Neural cell (in vitro differentiated cells): ENCODE results near the gene GSG1L. TPM values are rescaled to one million over a fixed set of nuclear protein-coding genes. Genes with fewer than 3 reads are reported as not detected.

Source experiments
- H2AFZ ChIP-seq: fragments of 200-600, 300-800 bp; sonication (generic), shearing (Covaris generic); 2 replicates; pipeline ENCODE4 v1.6.0; 2014; ENCODE audit warnings: low read depth, mild to moderate bottlenecking, antibody characterized with exemption, low read length, moderate library complexity
- H3F3A ChIP-seq: fragments of 200-600 bp; shearing (Covaris generic); 2 replicates; pipeline ENCODE4 v1.6.1; 2016; ENCODE audit warnings: mild to moderate bottlenecking, moderate library complexity, mixed read lengths, antibody characterized with exemption, low read length; ENCODE audit not compliant: insufficient read depth, poor library complexity, severe bottlenecking
- H3K27ac ChIP-seq: fragments of 200-600, 300-800 bp; sonication (generic), shearing (Covaris generic); 2 replicates; pipeline ENCODE4 v1.5.1; 2014; ENCODE audit warnings: mild to moderate bottlenecking, low read length, moderate library complexity
- H3K27me3 ChIP-seq: fragments of 300-800, 200-600 bp; sonication (generic), shearing (Covaris generic); 2 replicates; pipeline ENCODE4 v1.6.0; 2014; ENCODE audit warnings: mild to moderate bottlenecking, low read depth, low read length, moderate library complexity; ENCODE audit not compliant: insufficient read depth
- H3K36me3 ChIP-seq: fragments of 300-800, 200-600 bp; sonication (generic), shearing (Covaris generic); 2 replicates; pipeline ENCODE4 v1.5.1; 2014; ENCODE audit warnings: mild to moderate bottlenecking, antibody characterized with exemption, low read length, moderate library complexity; ENCODE audit not compliant: insufficient read depth
- H3K4me2 ChIP-seq: fragments of 300-800, 200-600 bp; sonication (generic), shearing (Covaris generic); 2 replicates; pipeline ENCODE4 v1.6.0; 2014; ENCODE audit warnings: mild to moderate bottlenecking, low read length
- H3K4me3 ChIP-seq: fragments of 300-800, 200-600 bp; sonication (generic), shearing (Covaris generic); 2 replicates; pipeline ENCODE4 v1.5.1; 2014; ENCODE audit warnings: mild to moderate bottlenecking, low read length, moderate library complexity
- H3K79me2 ChIP-seq: fragments of 200-600 bp; shearing (Covaris generic); replicated peaks from 2 replicates; pipeline ENCODE4 v1.6.0; 2014; ENCODE audit warnings: mild to moderate bottlenecking, low read length, moderate library complexity; ENCODE audit not compliant: insufficient read depth
- H3K9ac ChIP-seq: fragments of 300-800, 200-600 bp; sonication (generic), shearing (Covaris generic); 2 replicates; pipeline ENCODE4 v1.6.1; 2016; ENCODE audit warnings: mild to moderate bottlenecking, low read length, mixed read lengths
- H3K9me2 ChIP-seq: fragments of 200-600 bp; shearing (Covaris generic); 2 replicates; pipeline ENCODE4 v1.6.1; 2016; ENCODE audit warnings: mild to moderate bottlenecking, low read length, mixed read lengths; ENCODE audit not compliant: insufficient read depth
- H3K9me3 ChIP-seq: fragments of 200-600, 300-800 bp; sonication (generic), shearing (Covaris generic); 2 replicates; pipeline ENCODE4 v1.6.1; 2016; ENCODE audit warnings: mild to moderate bottlenecking, mixed run types, low read length, moderate library complexity, mixed read lengths
- H4K20me1 ChIP-seq: fragments of 200-600 bp; shearing (Covaris generic); 2 replicates; pipeline ENCODE4 v1.6.1; 2016; ENCODE audit warnings: mild to moderate bottlenecking, mixed run types; ENCODE audit not compliant: insufficient read depth
- CTCF ChIP-seq: fragments of 450-650 bp; IDR thresholded peaks from 2 replicates; pipeline ENCODE4 v1.5.1; 2014; ENCODE audit warnings: antibody characterized with exemption, mild to moderate bottlenecking, moderate library complexity; ENCODE audit not compliant: poor library complexity, severe bottlenecking
- EP300 ChIP-seq: fragments of 450-650 bp; conservative IDR thresholded peaks from 2 replicates; pipeline ENCODE4 v1.6.1; 2014; ENCODE audit warnings: antibody characterized with exemption, mild to moderate bottlenecking, moderate library complexity; ENCODE audit not compliant: poor library complexity, severe bottlenecking
- EZH2 ChIP-seq: fragments of 200-600, 300-800 bp; shearing (Covaris generic), sonication (generic); IDR thresholded peaks from 2 replicates; pipeline ENCODE4 v1.6.1; 2014; ENCODE audit warnings: antibody characterized with exemption, low read length, borderline replicate concordance, mild to moderate bottlenecking; ENCODE audit not compliant: insufficient read depth, poor library complexity, severe bottlenecking
- MXI1 ChIP-seq: fragments of 450-650 bp; conservative IDR thresholded peaks from 2 replicates; pipeline ENCODE4 v1.6.1; 2014; ENCODE audit warnings: antibody characterized with exemption, mild to moderate bottlenecking; ENCODE audit not compliant: poor library complexity, severe bottlenecking
- POLR2AphosphoS5 ChIP-seq: IDR thresholded peaks from 2 replicates; pipeline ENCODE4 v1.6.1; 2012
- RAD21 ChIP-seq: fragments of 450-650 bp; conservative IDR thresholded peaks from 2 replicates; pipeline ENCODE4 v1.6.1; 2014; ENCODE audit warnings: antibody characterized with exemption, mild to moderate bottlenecking, moderate library complexity
- REST ChIP-seq: IDR thresholded peaks from 2 replicates; pipeline ENCODE4 v1.6.1; 2012; ENCODE audit warnings: borderline replicate concordance
- SMC3 ChIP-seq: fragments of 450-650 bp; conservative IDR thresholded peaks from 2 replicates; pipeline ENCODE4 v1.6.1; 2014; ENCODE audit warnings: antibody characterized with exemption, mild to moderate bottlenecking, moderate library complexity; ENCODE audit not compliant: poor library complexity
- TAF1 ChIP-seq: IDR thresholded peaks from 2 replicates; pipeline ENCODE4 v1.6.1; 2012; ENCODE audit warnings: low read depth
- polyA plus RNA-seq: library from polyadenylated mRNA; depleted of rRNA; stranded (reverse); fragments of >200 nt; gene quantifications from 2 replicates; pipeline ENCODE4 v1.2.3, GENCODE V29; 2014

Gene GSG1L
- polyA plus RNA-seq, 1 donor from 2014 or later = 0.85 TPM

- H3K9ac ChIP-seq = no peak overlapping the region
- no peaks in the 10 kb centered on the region for H3K36me3 ChIP-seq
- H3F3A ChIP-seq = no peaks in the 10 kb centered on the region
- H3K27ac ChIP-seq = no peak overlapping the region
- H2AFZ ChIP-seq = no peak overlapping the region
- TF ChIP-seq RAD21 (no peak), REST (no peak), POLR2AphosphoS5 (no peak), EZH2 (no peak), CTCF (no peak), SMC3 (no peak), EP300 (no peak), MXI1 (no peak), TAF1 (no peak)
- H3K9me3 ChIP-seq = no peaks in the 10 kb centered on the region
- H4K20me1 ChIP-seq = no peaks in the 10 kb centered on the region
- no peaks in the 10 kb centered on the region for H3K9me2 ChIP-seq
- no peaks in the 10 kb centered on the region for H3K27me3 ChIP-seq
- H3K79me2 ChIP-seq = no peaks in the 10 kb centered on the region
- H3K4me3 ChIP-seq = no peak overlapping the region
- H3K4me2 ChIP-seq = no peak overlapping the region
Observed at GRCh38 chr16:27995378-27995777, 68.1 kb downstream of the GSG1L start.

GRCh38 chr16:27994686-27995085 lies 68.8 kb downstream of the GSG1L start:
- H3K4me3 ChIP-seq = no peak overlapping the region
- H3K4me2 ChIP-seq = no peak overlapping the region
- H3K9me3 ChIP-seq = no peaks in the 10 kb centered on the region
- no peaks in the 10 kb centered on the region for H4K20me1 ChIP-seq
- no peak overlapping the region for H3K27ac ChIP-seq
- no peaks in the 10 kb centered on the region for H3K79me2 ChIP-seq
- no peak overlapping the region for H3K9ac ChIP-seq
- no peaks in the 10 kb centered on the region for H3K9me2 ChIP-seq
- no peak for TF ChIP-seq REST
- TF ChIP-seq POLR2AphosphoS5 = no peak
- no peak for TF ChIP-seq RAD21
- no peak for TF ChIP-seq CTCF
- H2AFZ ChIP-seq = no peak overlapping the region
- H3K27me3 ChIP-seq = no peaks in the 10 kb centered on the region
- H3K36me3 ChIP-seq = no peaks in the 10 kb centered on the region
- no peaks in the 10 kb centered on the region for H3F3A ChIP-seq
